GM21390 (cell line): Measurements from ENCODE around the gene CANX.

ENCODE experiments used
- ATAC-seq: cut with Tn5 transposase; IDR thresholded peaks from one replicate; pipeline ENCODE4 v1.9.1; 2021; ENCODE audit not compliant: unreplicated experiment

The CANX gene

GRCh38 chr5:179774442-179774841 is 75.7 kb downstream of the CANX start:
- no peak for ATAC-seq

- ATAC-seq, result no peak
Measured at GRCh38 chr5:179776411-179776938, 77.7 kb downstream of the CANX start.

- no peak for ATAC-seq
Measured at GRCh38 chr5:179777456-179777855, 78.7 kb downstream of the CANX start.

GRCh38 chr5:179777909-179778308 is 79.1 kb downstream of the CANX start:
- no peak for ATAC-seq

- ATAC-seq, result no peak
Measured at GRCh38 chr5:179778591-179778990, 79.8 kb downstream of the CANX start.

- no peak for ATAC-seq
Measured at GRCh38 chr5:179779826-179780225, 81.1 kb downstream of the CANX start.

GRCh38 chr5:179780362-179780761 is 81.6 kb downstream of the CANX start:
- ATAC-seq, result no peak
